Suprapubic skin (tissue), 4 donors: ENCODE results near the gene GDF11. TPM values are rescaled to one million over a fixed set of nuclear protein-coding genes. Genes with fewer than 3 reads are reported as not detected.

ENCODE experiments used
- DNase-seq, 2 donors: peaks; one replicate each; pipeline ENCODE4 v3.0.0-alpha.2; 2019; ENCODE audit warnings: low spot score in 2 of 2
- H3K27ac ChIP-seq: fragments of 200-600 bp; sonication (generic); one replicate; pipeline ENCODE4 v1.5.1; 2019
- H3K27me3 ChIP-seq: fragments of 200-600 bp; sonication (generic); one replicate; pipeline ENCODE4 v1.5.1; 2019
- H3K36me3 ChIP-seq: fragments of 200-600 bp; sonication (generic); one replicate; pipeline ENCODE4 v1.5.1; 2019
- H3K4me1 ChIP-seq: fragments of 200-600 bp; sonication (generic); one replicate; pipeline ENCODE4 v1.5.1; 2019
- H3K4me3 ChIP-seq: fragments of 200-600 bp; sonication (generic); one replicate; pipeline ENCODE4 v1.5.1; 2019; ENCODE audit warnings: mild to moderate bottlenecking
- H3K9me3 ChIP-seq: fragments of 200-600 bp; sonication (generic); one replicate; pipeline ENCODE4 v1.5.1; 2019
- CTCF ChIP-seq, 2 donors: fragments of 200-600 bp in 1 of 2; fragments of 450-650 bp in 1 of 2; sonication (generic) in 1 of 2; IDR thresholded peaks; one replicate each; pipeline ENCODE4 v1.5.1; 2016 to 2019; ENCODE audit warnings: antibody characterized with exemption in 2 of 2, mild to moderate bottlenecking in 1 of 2, moderate library complexity in 1 of 2
- EP300 ChIP-seq: sonication (generic); formaldehyde crosslinking; IDR thresholded peaks from one replicate; pipeline ENCODE4 v1.6.1; 2017; ENCODE audit warnings: antibody characterized with exemption
- POLR2A ChIP-seq, 2 donors: fragments of 450-650 bp; IDR thresholded peaks; one replicate each; pipeline ENCODE4 v1.6.1; 2017; ENCODE audit warnings: antibody characterized with exemption in 2 of 2, mild to moderate bottlenecking in 2 of 2, moderate library complexity in 2 of 2
- POLR2AphosphoS5 ChIP-seq, 3 donors: sonication (generic); formaldehyde crosslinking; IDR thresholded peaks; one replicate each; pipeline ENCODE4 v1.6.1; 2017; ENCODE audit warnings: antibody characterized with exemption in 3 of 3
- WGBS: methylation state at CpG from one replicate; pipeline ENCODE4 v1.1.5; 2018; 5-methylcytosine and 5-hydroxymethylcytosine counted together
- total RNA-seq, 4 donors: library from RNA; depleted of rRNA; stranded (reverse); fragments of >200 nt; gene quantifications; one replicate each; pipeline ENCODE4 v1.1.0, GENCODE V29; 2016

Gene GDF11
- total RNA-seq, 4 donors from 2014 or later: 0.68 to 3.8 (median 2.0) TPM

GRCh38 chr12:55745361-55746173 lies 2.6 kb downstream of the GDF11 start:
- Histone ChIP-seq H3K4me1 (peaks cover 29% of the 10 kb centered on the region), H3K27ac (no peak overlapping the region), H3K9me3 (no peaks in the 10 kb centered on the region), H3K36me3 (peaks cover 7% of the 10 kb centered on the region), H3K27me3 (no peaks in the 10 kb centered on the region), H3K4me3 (no peak overlapping the region)
- WGBS: 25% methylated on average over 12 of the region's 13 CpGs
- TF ChIP-seq CTCF (IDR thresholded peaks at IDR 0.05) (no peak), POLR2A (IDR thresholded peaks at IDR 0.05) (no peak), EP300 (no peak), POLR2AphosphoS5 (IDR thresholded peaks at IDR 0.05) (no peak)
- DNase-seq: no peak

- no peak for DNase-seq
- TF ChIP-seq EP300 (no peak), POLR2AphosphoS5 (IDR thresholded peaks at IDR 0.05) (no peak), CTCF (IDR thresholded peaks at IDR 0.05) (no peak), POLR2A (IDR thresholded peaks at IDR 0.05) (no peak)
- H3K4me3 ChIP-seq: no peak overlapping the region
- H3K4me1 ChIP-seq: peaks cover 29% of the 10 kb centered on the region
- H3K27ac ChIP-seq: no peak overlapping the region
- no peaks in the 10 kb centered on the region for H3K27me3 ChIP-seq
- no peaks in the 10 kb centered on the region for H3K9me3 ChIP-seq
- peaks cover 15% of the 10 kb centered on the region for H3K36me3 ChIP-seq
- 54% methylated on average over 3 of the region's 3 CpGs for WGBS
These were observed 3.4 kb downstream of the GDF11 start for GRCh38 chr12:55746174-55746912.

- DNase-seq: no peak
- Histone ChIP-seq H3K27me3 (no peaks in the 10 kb centered on the region), H3K27ac (no peak overlapping the region), H3K4me3 (no peak overlapping the region), H3K36me3 (peaks cover 20% of the 10 kb centered on the region), H3K4me1 (peaks cover 29% of the 10 kb centered on the region), H3K9me3 (no peaks in the 10 kb centered on the region)
- TF ChIP-seq EP300: no peak
- TF ChIP-seq POLR2A (IDR thresholded peaks at IDR 0.05): no peak
- no peak for TF ChIP-seq POLR2AphosphoS5 (IDR thresholded peaks at IDR 0.05)
- TF ChIP-seq CTCF (IDR thresholded peaks at IDR 0.05): no peak
These were observed 4.0 kb downstream of the GDF11 start for GRCh38 chr12:55746913-55747231.

GRCh38 chr12:55748230-55748993 lies 5.5 kb downstream of the GDF11 start:
- H3K36me3 ChIP-seq: peaks cover 36% of the 10 kb centered on the region
- 94% methylated on average over 15 of the region's 18 CpGs for WGBS

More at GRCh38 chr12:55748230-55748993, 5.5 kb downstream of the GDF11 start:
- H3K4me3 ChIP-seq: no peak overlapping the region
- no peak overlapping the region for H3K27ac ChIP-seq
- no peak for DNase-seq
- no peaks in the 10 kb centered on the region for H3K9me3 ChIP-seq
- peaks cover 24% of the 10 kb centered on the region for H3K4me1 ChIP-seq
- H3K27me3 ChIP-seq: no peaks in the 10 kb centered on the region
- TF ChIP-seq POLR2AphosphoS5 (IDR thresholded peaks at IDR 0.05) (no peak), POLR2A (IDR thresholded peaks at IDR 0.05) (no peak), CTCF (IDR thresholded peaks at IDR 0.05) (no peak), EP300 (no peak)
